GM19099 (cell line): Measurements from ENCODE around the gene TEX264.
A peak's percentile ranks its signal among the peaks of the same experiment; 100 is the strongest.

Source experiments
- POLR2A ChIP-seq: IDR thresholded peaks from 3 replicates; pipeline ENCODE4 v1.6.1; 2011; ENCODE audit warnings: low read depth; ENCODE audit not compliant: insufficient read length; ENCODE audit errors: extremely low read depth

TEX264 gene, protein sequence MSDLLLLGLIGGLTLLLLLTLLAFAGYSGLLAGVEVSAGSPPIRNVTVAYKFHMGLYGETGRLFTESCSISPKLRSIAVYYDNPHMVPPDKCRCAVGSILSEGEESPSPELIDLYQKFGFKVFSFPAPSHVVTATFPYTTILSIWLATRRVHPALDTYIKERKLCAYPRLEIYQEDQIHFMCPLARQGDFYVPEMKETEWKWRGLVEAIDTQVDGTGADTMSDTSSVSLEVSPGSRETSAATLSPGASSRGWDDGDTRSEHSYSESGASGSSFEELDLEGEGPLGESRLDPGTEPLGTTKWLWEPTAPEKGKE

DNA sequence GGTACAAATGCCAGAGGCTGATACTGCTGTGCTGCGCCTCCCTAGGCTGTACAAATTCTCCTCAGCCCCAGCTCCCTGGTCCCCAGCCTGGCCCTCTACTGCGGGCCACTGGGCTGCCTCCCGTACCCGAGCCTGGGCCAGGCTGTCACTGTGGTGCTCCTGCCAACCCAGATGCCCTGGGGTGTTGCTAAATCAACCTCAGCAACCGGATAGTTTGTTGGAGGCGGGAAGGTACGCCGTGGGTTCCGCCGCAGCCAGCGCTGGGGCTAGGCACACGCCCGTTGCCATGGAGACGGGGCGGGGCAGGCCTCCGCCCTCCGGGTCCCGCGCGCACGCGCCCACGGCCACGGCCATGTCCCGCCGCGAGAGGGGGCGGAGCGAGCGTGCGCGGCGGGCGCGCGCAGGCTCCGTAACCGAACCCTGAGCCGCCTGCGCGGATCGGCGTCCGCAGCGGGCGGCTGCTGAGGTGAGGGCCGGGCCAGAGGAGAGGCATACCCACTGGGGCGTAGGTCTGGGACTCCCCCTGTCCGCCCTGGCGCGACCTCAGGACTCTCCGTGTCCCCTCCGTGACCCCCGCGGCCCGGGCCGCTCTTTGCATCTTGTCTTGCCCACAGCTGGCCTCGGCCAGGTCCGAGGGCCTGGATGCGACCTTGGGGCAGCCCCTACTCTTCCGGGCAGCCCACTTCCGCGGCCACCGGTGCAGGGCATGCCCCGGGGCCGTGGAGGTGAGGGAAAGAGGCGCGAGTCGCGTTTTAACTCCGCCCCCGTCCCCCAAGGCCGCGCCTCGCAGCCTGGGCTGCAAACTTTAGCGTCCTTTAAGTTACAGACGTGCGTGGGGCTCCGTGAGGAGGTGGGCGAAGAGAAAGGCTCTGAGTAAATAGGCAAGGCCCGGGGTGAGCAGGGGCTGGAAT, at the start of gene TEX264:
TEX264 (plus strand) TSS at position 430 of the 911 bp plus-strand sequence. CDS start 3,053 bp downstream, outside the sequence.
- peak; percentile 92 for TF ChIP-seq POLR2A

DNA sequence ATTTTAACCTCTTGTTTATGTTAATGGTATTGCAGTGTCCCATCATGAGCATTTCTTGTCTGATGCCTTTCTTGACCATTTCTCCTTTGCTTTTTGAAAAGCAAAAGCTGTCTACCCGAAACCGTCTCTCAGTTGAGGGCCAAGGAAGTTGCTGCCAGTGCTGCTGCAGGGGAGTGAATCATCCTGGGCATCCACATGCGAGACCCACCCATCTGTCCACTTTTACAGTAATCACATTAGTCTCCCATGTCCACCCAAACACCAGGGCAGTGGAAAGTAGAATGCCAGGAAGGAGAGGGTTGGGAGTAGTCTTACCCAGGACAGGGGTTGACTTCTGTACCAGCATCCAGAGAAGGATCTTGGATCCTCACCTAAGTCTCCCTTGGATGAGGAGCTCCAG, 48.6 kb upstream of the TEX264 start:
- no peak for TF ChIP-seq POLR2A

DNA sequence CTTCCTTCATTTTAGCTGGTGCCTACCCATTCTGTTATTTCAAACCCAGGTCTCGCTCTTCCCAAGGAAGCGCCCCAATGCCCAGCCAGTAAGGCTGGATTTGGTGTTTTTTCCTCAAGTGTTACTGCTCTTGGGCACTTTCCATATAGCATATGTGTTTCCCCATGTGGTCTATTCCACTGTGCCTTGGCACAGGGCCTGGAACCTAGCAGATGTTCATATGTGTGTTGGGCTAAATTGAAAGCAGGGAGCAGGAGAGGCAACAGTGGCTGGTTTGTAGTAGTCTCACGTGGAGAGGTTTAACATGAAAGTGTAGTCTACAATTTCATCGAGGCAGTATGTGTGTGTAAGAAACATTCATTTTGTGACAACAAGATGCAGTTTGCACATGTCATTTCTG, 48.2 kb upstream of the TEX264 start:
- no peak for TF ChIP-seq POLR2A

DNA sequence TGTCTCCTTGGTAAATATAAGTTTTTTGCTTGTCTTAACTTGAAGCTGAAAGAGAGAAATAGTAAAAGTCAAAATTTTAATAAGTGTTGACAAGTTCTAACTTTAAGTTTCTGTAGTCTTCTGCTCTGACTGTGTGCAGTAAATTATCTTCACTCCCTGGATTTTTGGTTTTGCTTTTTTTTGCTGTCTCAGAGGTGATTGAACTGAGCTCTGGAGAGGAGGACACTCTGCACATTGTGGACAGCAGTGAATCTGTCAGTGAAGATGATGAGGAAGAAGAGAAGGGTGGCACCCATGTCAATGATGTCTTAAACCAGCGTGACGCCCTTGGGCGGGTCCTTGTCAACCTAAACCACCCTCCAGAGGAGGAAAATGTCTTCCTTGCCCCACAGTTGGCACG, 40.5 kb upstream of the TEX264 start:
- no peak for TF ChIP-seq POLR2A

DNA sequence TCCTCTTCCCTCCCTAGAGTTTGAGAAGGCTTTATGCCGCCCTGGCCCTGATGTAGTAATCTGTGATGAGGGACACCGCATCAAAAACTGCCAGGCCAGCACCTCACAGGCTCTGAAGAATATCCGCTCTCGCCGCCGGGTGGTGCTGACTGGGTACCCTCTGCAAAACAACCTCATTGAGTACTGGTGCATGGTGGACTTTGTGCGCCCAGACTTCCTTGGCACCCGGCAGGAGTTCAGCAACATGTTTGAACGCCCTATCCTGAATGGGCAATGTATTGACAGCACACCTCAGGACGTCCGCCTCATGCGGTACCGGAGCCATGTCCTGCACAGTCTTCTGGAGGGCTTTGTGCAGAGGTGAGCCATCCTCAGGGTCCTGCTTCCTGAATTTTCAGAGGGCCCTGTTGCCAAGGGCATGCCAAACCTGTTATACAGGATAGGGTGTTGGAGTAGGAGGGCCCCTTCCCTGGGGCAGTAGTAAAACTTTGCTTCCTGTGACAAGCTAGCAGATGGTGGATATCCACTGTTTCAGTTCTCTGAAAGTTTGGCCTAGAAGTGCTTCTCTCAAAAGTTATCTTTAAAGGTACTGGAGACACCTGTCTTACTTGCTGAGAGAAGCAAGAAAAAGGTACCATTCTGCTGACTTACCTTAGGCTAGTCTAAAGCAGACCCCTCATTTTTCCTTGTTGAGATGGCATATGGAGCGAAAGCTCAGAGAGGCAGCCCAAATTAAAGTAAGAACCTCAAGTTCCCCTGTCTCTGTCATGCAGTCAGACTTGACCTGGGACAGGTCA, 33.7 kb upstream of the TEX264 start:
- no peak for TF ChIP-seq POLR2A

DNA sequence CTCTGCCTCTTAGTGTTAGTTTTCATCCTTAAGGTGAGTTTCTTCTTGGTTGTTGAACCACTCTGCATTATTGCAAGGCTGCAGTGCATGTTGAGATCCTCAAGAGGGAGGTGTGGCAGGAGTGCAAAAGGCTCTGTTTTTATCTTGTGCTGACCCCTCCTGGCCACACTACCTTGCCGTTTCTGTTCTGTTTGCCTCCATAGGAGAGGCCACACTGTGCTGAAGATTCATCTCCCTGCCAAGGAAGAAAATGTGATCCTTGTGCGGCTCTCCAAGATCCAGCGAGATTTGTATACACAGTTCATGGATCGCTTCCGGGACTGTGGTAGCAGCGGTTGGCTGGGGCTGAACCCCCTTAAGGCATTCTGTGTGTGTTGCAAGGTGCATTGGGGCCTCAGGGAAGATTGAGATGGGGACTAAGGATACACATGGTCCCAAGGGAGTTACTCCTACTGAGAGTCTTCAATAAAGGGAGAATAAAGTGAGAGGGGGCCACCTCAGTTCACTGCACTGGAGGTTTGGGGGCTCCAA, 33.0 kb upstream of the TEX264 start:
- TF ChIP-seq POLR2A, result no peak

DNA sequence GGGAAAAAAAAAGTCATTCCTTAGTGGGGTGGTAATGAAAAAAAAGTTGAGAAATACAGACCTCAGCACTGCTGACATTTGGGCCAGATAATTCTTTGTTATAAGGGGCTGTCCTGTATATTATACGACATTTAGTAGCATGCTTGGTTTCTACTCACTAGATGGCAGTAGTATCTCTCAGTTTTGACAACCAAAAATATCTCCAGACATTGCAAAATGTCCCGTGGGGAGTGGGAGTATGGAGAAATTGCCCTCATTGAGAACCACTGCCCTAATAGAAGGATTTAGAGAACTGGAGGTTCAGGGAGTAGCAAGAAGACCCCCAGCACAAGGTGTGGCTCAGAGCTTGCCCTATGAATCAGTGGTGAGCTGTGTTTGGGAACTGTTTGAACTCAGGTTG, 28.6 kb upstream of the TEX264 start:
- TF ChIP-seq POLR2A, result no peak

DNA sequence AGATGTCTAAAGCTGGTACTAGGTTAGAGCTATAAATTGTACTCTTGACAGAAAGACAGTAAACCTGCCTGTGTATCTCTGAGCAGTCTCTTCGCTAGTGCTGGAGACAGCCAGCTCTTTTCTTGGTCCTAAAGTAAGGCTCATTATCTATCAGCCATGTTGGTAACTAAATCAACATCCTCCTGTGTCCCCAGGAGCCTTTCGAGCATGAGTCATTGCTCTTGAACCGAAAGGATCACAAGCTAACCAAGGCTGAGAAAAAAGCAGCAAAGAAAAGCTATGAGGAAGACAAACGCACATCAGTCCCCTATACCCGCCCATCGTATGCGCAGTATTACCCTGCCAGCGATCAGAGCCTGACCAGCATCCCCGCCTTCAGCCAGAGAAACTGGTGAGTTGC, 25.0 kb upstream of the TEX264 start:
- no peak for TF ChIP-seq POLR2A

DNA sequence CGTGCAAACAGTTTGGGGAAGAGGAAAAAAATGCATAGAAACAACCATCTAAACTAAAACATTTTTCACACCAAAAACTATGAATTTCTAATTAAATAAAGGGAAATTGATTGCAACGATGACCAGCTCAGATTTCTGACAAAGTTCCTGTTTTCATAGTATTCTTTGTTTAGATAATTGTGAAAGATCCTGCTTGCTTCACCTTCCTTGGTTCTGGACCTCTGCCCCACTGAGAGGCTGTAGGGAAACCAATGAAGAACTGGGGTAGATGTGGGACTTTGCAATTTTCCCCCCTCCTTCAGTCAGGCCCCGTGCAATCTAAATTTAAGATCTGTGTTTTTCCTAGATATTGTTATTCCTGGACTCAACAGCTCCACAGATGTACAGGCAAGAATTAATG, 13.8 kb upstream of the TEX264 start:
- TF ChIP-seq POLR2A, result no peak

DNA sequence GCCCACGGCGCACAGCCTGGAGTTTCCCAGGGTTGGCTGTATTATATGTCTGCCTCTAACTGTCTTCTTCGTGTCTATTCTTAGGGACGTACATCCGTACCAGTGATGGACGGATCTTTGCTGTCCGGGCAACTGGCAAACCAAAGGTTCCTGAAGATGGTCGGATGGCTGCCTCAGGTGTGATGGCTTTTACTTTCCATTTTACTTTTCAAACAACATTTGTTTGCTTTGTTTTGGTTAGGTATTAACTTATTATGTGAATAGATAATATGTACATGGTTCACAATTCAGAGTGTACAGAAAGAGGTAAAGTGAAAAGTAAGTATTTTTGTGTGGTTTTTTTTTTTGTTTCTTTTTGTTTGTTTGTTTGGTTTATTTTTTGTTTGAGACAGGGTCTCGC, 11.1 kb upstream of the TEX264 start:
- TF ChIP-seq POLR2A, result no peak

DNA sequence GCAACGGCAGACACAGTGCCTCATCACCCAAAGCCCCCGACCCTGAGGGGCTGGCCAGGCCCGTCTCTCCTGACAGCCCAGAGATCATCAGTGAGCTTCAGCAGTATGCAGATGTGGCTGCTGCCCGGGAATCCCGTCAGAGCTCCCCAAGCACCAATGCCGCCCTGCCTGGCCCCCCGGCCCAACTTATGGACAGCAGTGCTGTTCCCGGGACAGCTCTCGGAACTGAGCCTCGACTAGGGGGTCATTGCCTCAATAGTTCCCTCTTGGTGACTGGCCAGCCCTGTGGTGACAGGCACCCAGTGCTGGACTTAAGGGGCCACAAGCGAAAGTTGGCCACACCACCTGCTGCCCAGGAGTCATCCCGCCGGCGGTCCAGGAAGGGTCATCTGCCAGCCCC, 8.6 kb upstream of the TEX264 start:
- no peak for TF ChIP-seq POLR2A

DNA sequence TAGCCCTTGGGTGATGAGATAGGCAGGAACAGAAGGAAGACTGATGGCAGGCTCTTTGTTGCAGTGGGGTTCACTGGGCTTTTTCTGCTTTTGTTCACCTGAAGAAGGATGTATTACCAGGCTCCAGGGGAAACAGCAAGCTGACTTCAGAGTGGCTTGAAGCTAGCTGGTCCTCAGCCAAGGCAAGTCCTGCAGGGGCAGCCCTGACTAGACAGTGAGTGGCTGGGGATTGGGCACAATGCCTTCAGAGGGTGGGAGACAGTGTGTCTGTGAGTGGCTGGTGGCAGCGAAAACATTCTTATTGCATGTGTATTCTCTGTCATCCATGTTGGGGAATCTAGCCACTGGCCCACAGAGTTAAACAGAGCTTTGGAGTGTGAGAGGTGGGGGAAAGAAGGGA, 2.3 kb upstream of the TEX264 start:
- TF ChIP-seq POLR2A, result no peak

DNA sequence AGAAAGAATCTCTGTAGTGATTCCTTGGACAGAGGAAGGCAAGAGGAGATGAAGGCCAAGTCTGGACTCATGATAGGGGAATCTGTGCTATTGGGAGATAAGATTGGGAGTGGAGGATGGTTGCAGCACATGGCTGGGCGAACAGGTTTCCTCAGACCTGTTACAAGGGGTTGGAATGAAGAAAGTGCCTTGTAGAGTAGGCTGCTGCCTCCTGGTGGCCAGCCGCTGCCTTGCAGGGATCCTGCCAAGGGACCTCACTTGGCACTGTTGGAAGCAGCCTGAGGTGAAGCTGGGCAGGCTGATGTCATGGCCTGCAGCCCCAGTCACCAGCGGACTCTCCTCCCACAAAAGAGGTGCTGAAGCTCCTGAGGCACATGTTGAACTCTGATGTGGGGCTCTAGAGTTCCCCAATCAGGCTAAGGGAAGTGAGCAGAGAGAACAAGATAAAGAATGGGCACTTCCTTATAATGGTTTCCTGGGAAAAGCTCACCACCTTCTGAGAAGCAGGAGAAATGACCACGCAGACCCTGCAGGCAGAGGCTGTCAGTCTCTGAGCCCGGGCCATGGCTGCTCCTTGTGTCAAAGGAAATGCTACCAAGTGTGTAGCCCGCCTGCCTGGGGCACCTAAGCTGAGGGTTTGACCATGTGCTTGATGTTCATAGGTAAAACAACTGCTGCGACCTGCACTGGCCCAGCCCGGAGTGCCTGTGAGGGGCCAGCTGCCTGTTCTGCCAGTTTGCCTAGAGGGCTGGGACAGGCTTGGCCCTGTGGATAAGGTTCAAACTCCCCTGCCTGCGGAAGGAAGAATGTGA, 1.6 kb upstream of the TEX264 start:
- no peak for TF ChIP-seq POLR2A
